K562 (cell line): ENCODE measurements around the gene PRRT1. TPM values are rescaled to one million over a fixed set of nuclear protein-coding genes. Genes with fewer than 3 reads are reported as not detected.
A peak's percentile ranks its signal among the peaks of the same experiment; 100 is the strongest.

ENCODE experiments used
- DPF2 ChIP-seq: fragments of 450-650 bp; IDR thresholded peaks from 2 replicates; pipeline ENCODE4 v1.6.1; 2016
- GMEB1 ChIP-seq: fragments of 250-450 bp; sonication (Bioruptor Pico); IDR thresholded peaks from 2 replicates; pipeline ENCODE4 v1.4.0; 2020; ENCODE audit warnings: mild to moderate bottlenecking
- HDAC8 ChIP-seq: fragments of 450-650 bp; IDR thresholded peaks from 2 replicates; pipeline ENCODE4 v1.6.1; 2016; ENCODE audit warnings: mild to moderate bottlenecking, missing genetic modification characterization, moderate library complexity, missing compliant biosample characterization
- ILF3 ChIP-seq: fragments of 450-650 bp; IDR thresholded peaks from 2 replicates; pipeline ENCODE4 v1.6.1; 2018; ENCODE audit warnings: antibody characterized with exemption, mild to moderate bottlenecking, moderate library complexity, borderline replicate concordance
- MBD2 ChIP-seq: sonication (generic); IDR thresholded peaks from 2 replicates; pipeline ENCODE4 v1.6.1; 2016; ENCODE audit warnings: low read depth, borderline replicate concordance
- MCM3 ChIP-seq: fragments of 450-650 bp; IDR thresholded peaks from 2 replicates; pipeline ENCODE4 v1.6.1; 2016
- SAFB ChIP-seq: fragments of 200-400 bp; formaldehyde crosslinking; IDR thresholded peaks from 2 replicates; pipeline ENCODE4 v1.6.1; 2017; ENCODE audit warnings: low read depth, low read length, borderline replicate concordance
- SETDB1 ChIP-seq: IDR thresholded peaks from one replicate; pipeline ENCODE4 v1.6.1; 2012; ENCODE audit warnings: low read length, control low read depth, inconsistent platforms
- SRSF9 ChIP-seq: fragments of 200-400 bp; formaldehyde crosslinking; IDR thresholded peaks from 2 replicates; pipeline ENCODE4 v1.6.1; 2017; ENCODE audit warnings: low read depth, low read length, borderline replicate concordance
- TCF3 ChIP-seq: sonication (generic); formaldehyde crosslinking; IDR thresholded peaks from 2 replicates; pipeline ENCODE4 v1.4.0; 2020; ENCODE audit warnings: mild to moderate bottlenecking, missing genetic modification reagents
- THRAP3 ChIP-seq: fragments of 450-650 bp; IDR thresholded peaks from 2 replicates; pipeline ENCODE4 v1.6.1; 2016; ENCODE audit warnings: mild to moderate bottlenecking, inconsistent platforms, borderline replicate concordance
- ZBTB34 ChIP-seq: fragments of 250-450 bp; sonication (Bioruptor Pico); IDR thresholded peaks from 2 replicates; pipeline ENCODE4 v1.8.0; 2021; ENCODE audit warnings: mild to moderate bottlenecking, moderate library complexity
- ZNF318 ChIP-seq, 2 experiments: fragments of 450-650 bp; IDR thresholded peaks; 2 replicates each; pipeline ENCODE4 v1.6.1; 2016; ENCODE audit warnings: mild to moderate bottlenecking in 2 of 2, borderline replicate concordance in 1 of 2, low read depth in 1 of 2, moderate library complexity in 1 of 2
- ZNF324 ChIP-seq: fragments of 250-450 bp; sonication (Bioruptor Pico); IDR thresholded peaks from 2 replicates; pipeline ENCODE4 v1.4.0; 2020; ENCODE audit warnings: mild to moderate bottlenecking
- ZNF395 ChIP-seq: fragments of 200-800 bp; sonication (Bioruptor generic); IDR thresholded peaks from 2 replicates; pipeline ENCODE4 v1.6.1; 2017; ENCODE audit warnings: missing genetic modification characterization, missing compliant biosample characterization
- polyA plus RNA-seq, 8 experiments: library from polyadenylated mRNA; depleted of rRNA in 4 of 8; stranded (reverse) in 5 of 8; unstranded in 3 of 8; fragments of >200 nt; fragmentation: Nextera tagmentation in 2 of 8; fragmentation: Illumina TruSeq in 1 of 8; extraction: Ambion mirVana in 2 of 8; extraction: Trizol in 1 of 8; gene quantifications; 2 replicates each; pipeline versions ENCODE4 v1.2.1 to v1.2.3, GENCODE V29; 2011 to 2014; ENCODE audit warnings: inconsistent platforms in 1 of 8, missing spikeins in 1 of 8
- total RNA-seq, 7 experiments: library from RNA; depleted of rRNA in 6 of 7; stranded (reverse); fragments of >200 nt in 6 of 7; fragmentation: Illumina TruSeq in 2 of 7; extraction: Trizol in 2 of 7; gene quantifications; 2 replicates each; pipeline versions ENCODE4 v1.2.1 to v1.2.3, GENCODE V29; 2011 to 2021; ENCODE audit warnings: low replicate concordance in 1 of 7

PRRT1 gene
- total and polyA plus RNA-seq, 9 of the 15 experiments (the other 6 are each of a cell fraction or from before 2014, with no cell fraction given), result 0.14 to 3.5 (median 0.41) TPM

GRCh38 chr6:32178547-32179440 is 27.1 kb upstream of the PRRT1 start (continued):
- no peak for TF ChIP-seq ZNF395 (CRISPR knock-in tag)
- no peak for TF ChIP-seq ILF3
- TF ChIP-seq DPF2, result peak; percentile 45; the same call in 1 of the 2 replicates
- no peak for TF ChIP-seq HDAC8
- no peak for TF ChIP-seq ZNF324 (CRISPR knock-in tag)
- TF ChIP-seq TCF3 (CRISPR knock-in tag), result no peak
- no peak for TF ChIP-seq SRSF9
- no peak for TF ChIP-seq ZBTB34 (CRISPR knock-in tag)
- no peak for TF ChIP-seq MCM3
- TF ChIP-seq SETDB1, result no peak
- no peak for TF ChIP-seq MBD2
- no peak for TF ChIP-seq SAFB
- TF ChIP-seq THRAP3, result peak; percentile 68; the same call in 1 of the 2 replicates
- TF ChIP-seq ZNF318 (IDR thresholded peaks at IDR 0.05; ENCODE audit: borderline replicate concordance in 1 of 2, low read depth in 1 of 2), result no peak
- TF ChIP-seq GMEB1 (CRISPR knock-in tag), result no peak
